Activated T-helper 2 cell treated with anti-CD3 and anti-CD28 coated beads, Interferon-gamma antibody, Interleukin-2, Interleukin-4, amounts not matched to agents 10 μg/mL and 5 μg/mL and 100 μg/mL, durations not matched to agents 14 hours and 24 hours and 36 hours (primary cell): Measurements from ENCODE around the gene FAM174C. TPM values are rescaled to one million over a fixed set of nuclear protein-coding genes. Genes with fewer than 3 reads are reported as not detected.
A peak's percentile ranks its signal among the peaks of the same experiment; 100 is the strongest.

ENCODE experiments used
- DNase-seq: peaks from one replicate; pipeline ENCODE4 v3.0.0; 2021; ENCODE audit warnings: low spot score
- H3K27ac Mint-ChIP-seq: one replicate; pipeline ENCODE4 v1.8.0; 2021; ENCODE audit warnings: mixed read lengths
- H3K27me3 Mint-ChIP-seq: one replicate; pipeline ENCODE4 v1.8.0; 2021; ENCODE audit warnings: low read depth, mixed read lengths
- H3K36me3 Mint-ChIP-seq: one replicate; pipeline ENCODE4 v1.8.0; 2021; ENCODE audit warnings: low read depth, mixed read lengths
- H3K4me1 Mint-ChIP-seq: one replicate; pipeline ENCODE4 v1.8.0; 2021; ENCODE audit warnings: low read depth, mixed read lengths
- H3K4me3 Mint-ChIP-seq: one replicate; pipeline ENCODE4 v1.8.0; 2021; ENCODE audit warnings: low read depth, mild to moderate bottlenecking, moderate library complexity, mixed read lengths
- H3K9me3 Mint-ChIP-seq: one replicate; pipeline ENCODE4 v1.8.0; 2021; ENCODE audit warnings: mixed read lengths
- intact Hi-C: fragments of 100-400 bp; cut with micrococcal nuclease; formaldehyde crosslinking; loops from one replicate; pipeline ENCODE4 v1.15.1; 2023
- total RNA-seq: library from RNA; stranded (reverse); gene quantifications from 2 replicates; pipeline ENCODE4 v1.2.3, GENCODE V29; 2022

Gene FAM174C
- total RNA-seq, 1 donor from 2014 or later = 99.4 TPM

DNA sequence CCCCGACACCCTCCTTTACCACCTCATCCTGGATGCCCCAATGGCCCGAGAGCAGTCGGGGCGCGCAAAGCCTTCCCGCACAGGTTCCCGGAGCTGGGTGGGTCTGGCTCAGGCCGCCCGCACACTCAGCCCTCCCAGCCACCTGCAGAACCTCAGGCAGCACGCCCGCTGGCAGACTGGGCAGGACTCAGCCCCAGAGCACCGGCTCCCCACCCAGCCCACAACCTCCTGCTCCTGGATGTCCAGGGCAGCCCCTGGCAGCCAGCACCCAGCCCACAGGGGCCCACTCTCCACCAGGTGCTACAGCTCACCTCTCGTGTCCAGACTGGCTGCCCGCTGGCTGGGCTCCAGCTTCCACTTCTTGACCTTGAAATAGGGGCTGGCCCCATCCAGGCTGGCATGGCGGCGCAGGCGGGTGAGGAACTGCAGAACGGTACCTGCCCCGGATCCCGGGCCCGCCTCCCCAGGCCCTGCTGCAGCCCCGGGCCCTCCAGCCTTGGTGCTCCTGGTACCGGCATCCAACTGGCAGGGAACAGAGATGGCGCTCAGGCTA is 42.1 kb upstream of the FAM174C start:
- no peaks in the 10 kb centered on the region for H3K36me3 Mint-ChIP-seq
- DNase-seq = no peak
- no peak overlapping the region for H3K4me3 Mint-ChIP-seq
- H3K27ac Mint-ChIP-seq = no peak overlapping the region
- no peaks in the 10 kb centered on the region for H3K9me3 Mint-ChIP-seq
- intact Hi-C loops = no loop called here
- peaks cover under 1% of the 10 kb centered on the region for H3K27me3 Mint-ChIP-seq
- H3K4me1 Mint-ChIP-seq = no peaks in the 10 kb centered on the region

DNA sequence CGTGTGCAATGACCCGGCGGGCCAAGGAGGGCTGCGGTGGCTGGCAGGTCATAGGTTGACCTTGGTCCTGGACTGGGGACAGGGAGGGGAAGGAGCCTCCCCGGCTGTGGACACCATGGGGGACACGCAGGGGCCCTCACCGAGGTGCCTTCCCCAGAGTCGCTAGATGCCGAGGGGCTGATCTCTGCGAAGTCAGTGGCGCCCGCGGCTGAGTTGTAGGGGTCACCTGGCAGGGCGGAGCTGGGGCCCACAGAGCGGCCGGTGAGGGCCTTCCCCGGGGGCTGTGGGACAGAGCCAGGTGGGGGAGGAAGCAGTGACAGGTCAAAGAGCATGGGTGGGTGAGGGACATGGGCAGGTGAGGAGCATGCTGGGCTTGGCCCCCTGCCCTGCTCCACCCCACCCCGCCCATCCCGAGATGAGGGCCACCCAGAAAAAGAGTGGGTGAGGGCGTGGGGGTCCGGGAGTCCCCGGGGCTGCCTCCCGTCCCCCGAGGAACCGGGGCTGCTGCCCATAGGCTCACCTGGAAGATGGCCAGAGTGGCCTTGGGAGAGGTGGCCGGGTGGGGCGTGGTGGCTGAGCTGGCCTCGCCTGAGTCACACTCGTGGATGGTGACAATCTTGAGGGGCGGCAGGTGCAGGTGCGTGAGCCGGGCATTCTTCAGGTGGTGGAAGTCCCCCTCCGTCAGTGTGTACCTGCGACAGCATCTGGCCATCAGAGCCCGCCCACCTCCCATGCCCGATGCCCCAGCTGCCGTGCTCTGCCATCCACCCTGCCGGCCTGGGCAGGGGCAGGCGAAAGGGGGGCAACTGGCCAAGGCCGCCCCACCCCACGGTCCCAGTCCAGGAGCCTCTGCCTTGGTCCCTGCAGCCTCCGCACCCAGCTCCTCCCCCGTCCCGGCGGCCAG is 41.0 kb upstream of the FAM174C start:
- intact Hi-C loops = no loop called here
- Mint-ChIP-seq H3K4me3 (no peak overlapping the region), H3K4me1 (peaks cover 10% of the 10 kb centered on the region), H3K9me3 (no peaks in the 10 kb centered on the region), H3K27ac (no peak overlapping the region), H3K36me3 (no peaks in the 10 kb centered on the region), H3K27me3 (peaks cover 11% of the 10 kb centered on the region)
- DNase-seq = no peak

GRCh38 chr19:1234955-1235380 is 40.4 kb upstream of the FAM174C start:
- H3K27ac Mint-ChIP-seq = no peak overlapping the region
- no peak for DNase-seq
- peaks cover 12% of the 10 kb centered on the region for H3K4me1 Mint-ChIP-seq
- no peaks in the 10 kb centered on the region for H3K9me3 Mint-ChIP-seq
- no peak overlapping the region for H3K4me3 Mint-ChIP-seq
- intact Hi-C loops = no loop called here
- no peaks in the 10 kb centered on the region for H3K36me3 Mint-ChIP-seq
- peaks cover 13% of the 10 kb centered on the region for H3K27me3 Mint-ChIP-seq

- H3K36me3 Mint-ChIP-seq = no peaks in the 10 kb centered on the region
- H3K9me3 Mint-ChIP-seq = no peaks in the 10 kb centered on the region
- peaks cover 13% of the 10 kb centered on the region for H3K27me3 Mint-ChIP-seq
- no peak for DNase-seq
- H3K27ac Mint-ChIP-seq = no peak overlapping the region
- H3K4me1 Mint-ChIP-seq = peaks cover 14% of the 10 kb centered on the region
- H3K4me3 Mint-ChIP-seq = peak overlapping the region; percentile 17
- intact Hi-C loops = no loop called here
Measured at GRCh38 chr19:1235625-1236538, 39.4 kb upstream of the FAM174C start.

GRCh38 chr19:1236576-1236975 is 38.8 kb upstream of the FAM174C start:
- H3K4me3 Mint-ChIP-seq = peak overlapping the region; percentile 17
- no peaks in the 10 kb centered on the region for H3K36me3 Mint-ChIP-seq
- H3K27ac Mint-ChIP-seq = no peak overlapping the region
- no peaks in the 10 kb centered on the region for H3K9me3 Mint-ChIP-seq
- H3K27me3 Mint-ChIP-seq = peaks cover 13% of the 10 kb centered on the region
- peaks cover 20% of the 10 kb centered on the region for H3K4me1 Mint-ChIP-seq
- intact Hi-C loops = no loop called here
- no peak for DNase-seq

- peaks cover 20% of the 10 kb centered on the region for H3K4me1 Mint-ChIP-seq
- H3K36me3 Mint-ChIP-seq = no peaks in the 10 kb centered on the region
- no peak overlapping the region for H3K27ac Mint-ChIP-seq
- peaks cover 13% of the 10 kb centered on the region for H3K27me3 Mint-ChIP-seq
- H3K4me3 Mint-ChIP-seq = peak overlapping the region; percentile 52
- no peaks in the 10 kb centered on the region for H3K9me3 Mint-ChIP-seq
- no peak for DNase-seq
- intact Hi-C loops = no loop called here
Measured at GRCh38 chr19:1237027-1237659, 38.2 kb upstream of the FAM174C start.

DNA sequence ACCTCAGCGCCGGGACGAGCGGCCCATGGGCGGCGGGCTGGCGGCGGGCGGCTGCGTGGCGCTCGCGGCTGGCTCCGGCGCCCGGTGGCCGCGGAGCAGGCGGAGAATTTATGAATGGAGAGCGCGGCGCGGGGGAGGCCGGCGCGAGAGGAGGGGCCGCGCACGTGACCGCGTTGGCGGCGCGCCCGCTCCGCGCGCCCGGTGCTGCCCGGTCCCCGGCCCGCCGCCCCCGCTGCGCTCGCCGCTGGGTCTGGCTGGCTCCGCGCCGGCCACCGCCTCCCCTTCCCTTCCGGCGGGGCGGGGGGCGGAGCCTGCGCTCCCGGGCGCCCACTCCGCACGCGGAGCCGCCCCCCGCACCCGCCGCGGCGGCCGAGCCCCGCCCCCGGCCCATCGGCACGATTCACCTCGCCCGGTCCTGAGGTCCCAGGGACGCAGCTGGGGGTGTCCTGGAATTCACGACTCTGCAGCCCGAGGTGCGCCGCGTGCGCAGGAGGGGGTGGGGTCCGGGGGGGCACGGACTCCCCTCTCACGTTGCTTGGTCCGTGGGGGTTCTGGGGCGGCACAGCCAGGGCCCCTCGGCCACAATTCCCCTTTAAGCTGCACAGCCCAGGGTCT is 37.5 kb upstream of the FAM174C start, which contains the start of gene CBARP:
TSS of gene CBARP (minus strand) at position 252 of the 615 bp plus-strand sequence. CDS start 1,905 bp downstream, outside the sequence.
- H3K36me3 Mint-ChIP-seq = no peaks in the 10 kb centered on the region
- H3K4me1 Mint-ChIP-seq = peaks cover 20% of the 10 kb centered on the region
- intact Hi-C loops = no loop called here
- H3K27ac Mint-ChIP-seq = peak within 1 kb of the TSS; percentile 69
- H3K9me3 Mint-ChIP-seq = no peaks in the 10 kb centered on the region
- DNase-seq = no peak
- H3K4me3 Mint-ChIP-seq = peak within 1 kb of the TSS; percentile 70
- H3K27me3 Mint-ChIP-seq = peaks cover 13% of the 10 kb centered on the region

DNA sequence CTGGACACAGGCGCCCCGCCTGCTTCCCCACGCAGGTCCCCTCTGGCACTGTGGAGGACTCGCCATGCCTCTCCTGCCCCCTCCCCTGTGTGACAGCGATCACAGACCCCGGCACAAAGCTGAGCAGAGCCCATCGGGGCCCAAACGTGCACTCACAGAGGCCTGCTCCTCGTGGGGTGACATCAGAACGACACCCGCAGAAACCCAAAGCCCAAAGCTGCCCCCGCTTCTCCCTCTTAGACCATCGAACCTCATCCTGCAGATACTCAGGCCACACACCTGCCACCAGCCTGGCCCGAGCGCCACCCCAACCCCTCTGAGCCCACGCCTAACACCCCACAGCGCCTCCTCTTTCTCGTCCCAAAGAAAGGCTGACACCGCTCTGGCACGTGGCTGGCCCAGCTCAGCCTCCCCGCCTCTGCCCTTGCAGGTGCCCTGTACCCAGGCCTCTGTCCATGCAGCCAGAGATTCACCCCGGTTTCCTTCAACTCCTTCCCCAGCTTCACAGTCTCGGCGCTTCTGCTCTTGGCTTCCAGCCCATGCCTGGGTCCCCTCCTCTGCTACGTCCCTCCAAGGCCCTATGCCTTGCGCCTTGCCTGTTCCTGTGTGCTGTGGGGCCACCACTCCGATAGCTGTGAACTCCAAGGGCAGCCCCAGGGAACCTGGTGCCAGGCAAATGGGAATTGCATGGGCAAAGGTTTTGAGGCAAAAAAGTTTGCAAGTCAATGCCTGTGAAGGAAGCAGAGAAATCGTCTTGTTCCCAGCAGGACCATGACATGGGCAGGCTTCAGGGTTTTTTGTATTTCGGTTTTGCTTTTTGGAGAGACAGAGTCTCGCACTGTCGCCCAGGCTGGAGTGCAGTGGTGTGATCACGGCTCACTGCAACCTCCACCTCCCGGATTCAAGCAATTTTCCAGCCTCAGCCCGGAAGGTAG is 36.7 kb upstream of the FAM174C start:
- DNase-seq = no peak
- H3K9me3 Mint-ChIP-seq = no peaks in the 10 kb centered on the region
- intact Hi-C loops = no loop called here
- peak overlapping the region; percentile 70 for H3K4me3 Mint-ChIP-seq
- H3K4me1 Mint-ChIP-seq = peaks cover 20% of the 10 kb centered on the region
- H3K36me3 Mint-ChIP-seq = no peaks in the 10 kb centered on the region
- H3K27me3 Mint-ChIP-seq = peaks cover 13% of the 10 kb centered on the region
- peak overlapping the region; percentile 69 for H3K27ac Mint-ChIP-seq

- H3K36me3 Mint-ChIP-seq = peaks cover under 1% of the 10 kb centered on the region
- H3K4me3 Mint-ChIP-seq = peak overlapping the region; percentile 54
- H3K27me3 Mint-ChIP-seq = peaks cover 13% of the 10 kb centered on the region
- H3K9me3 Mint-ChIP-seq = no peaks in the 10 kb centered on the region
- intact Hi-C loops = no loop called here
- DNase-seq = no peak
- peaks cover 20% of the 10 kb centered on the region for H3K4me1 Mint-ChIP-seq
- peak overlapping the region; percentile 16 for H3K27ac Mint-ChIP-seq
Measured at GRCh38 chr19:1239420-1239795, 35.9 kb upstream of the FAM174C start.

- H3K4me1 Mint-ChIP-seq = peaks cover 22% of the 10 kb centered on the region
- intact Hi-C loops = loop anchor here (2.0 to 10.0 kb wide), 6 partner anchors 48 to 313 kb away; partner anchors contain the start of genes ARID3A, DAZAP1, GAMT and POLR2E
- H3K27ac Mint-ChIP-seq = no peak overlapping the region
Measured at GRCh38 chr19:1239796-1240737, 35.3 kb upstream of the FAM174C start.

More at GRCh38 chr19:1239796-1240737, 35.3 kb upstream of the FAM174C start:
- Mint-ChIP-seq H3K4me3 (peak overlapping the region; percentile 49), H3K27me3 (peaks cover 13% of the 10 kb centered on the region), H3K36me3 (peaks cover 3% of the 10 kb centered on the region), H3K9me3 (no peaks in the 10 kb centered on the region)
- DNase-seq = peak; percentile 88
